ENCODE data around the gene SEMA3C. TPM values are rescaled to one million over a fixed set of nuclear protein-coding genes. Genes with fewer than 3 reads are reported as not detected.
A peak's percentile ranks its signal among the peaks of the same experiment; 100 is the strongest.

The SEMA3C gene
- total RNA-seq, 1 donor from 2014 or later = 148 TPM

DNA sequence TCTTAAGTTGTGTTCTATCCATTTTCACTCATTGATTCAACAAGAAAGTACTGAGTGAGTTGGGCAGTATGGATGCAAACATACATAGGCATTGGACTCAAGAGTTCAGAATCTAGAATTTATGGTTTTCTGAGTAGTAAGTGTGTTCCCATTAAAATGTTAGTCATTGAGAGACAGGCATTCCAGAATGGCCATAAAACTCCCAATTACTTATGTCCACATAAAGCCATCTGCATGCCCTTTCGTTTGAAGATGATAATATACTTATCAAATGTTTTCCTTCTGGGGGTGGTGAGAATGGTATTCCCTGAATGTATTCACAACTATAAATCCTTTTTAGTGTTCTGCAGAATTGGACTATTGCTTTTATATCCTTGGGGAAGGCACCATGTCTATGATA lies 148.8 kb downstream of the SEMA3C start:
- H3K36me3 ChIP-seq (ENCODE audit: insufficient read depth, low read length) = peaks cover 3% of the 10 kb centered on the region
- FAIRE-seq (no peak), DNase-seq (ENCODE audit: low read depth) (no peak)
- no peaks in the 10 kb centered on the region for H3K27me3 ChIP-seq (ENCODE audit: insufficient read depth, low read length)
- no peaks in the 10 kb centered on the region for H4K20me1 ChIP-seq (ENCODE audit: insufficient read depth, low read length)
- H3K9me3 ChIP-seq (ENCODE audit: insufficient read depth, low read depth, low read length) = no peaks in the 10 kb centered on the region
- no peaks in the 10 kb centered on the region for H3K27me3 Mint-ChIP-seq (ENCODE audit: low read depth, unreplicated experiment)
- TF ChIP-seq, protein P1, sequence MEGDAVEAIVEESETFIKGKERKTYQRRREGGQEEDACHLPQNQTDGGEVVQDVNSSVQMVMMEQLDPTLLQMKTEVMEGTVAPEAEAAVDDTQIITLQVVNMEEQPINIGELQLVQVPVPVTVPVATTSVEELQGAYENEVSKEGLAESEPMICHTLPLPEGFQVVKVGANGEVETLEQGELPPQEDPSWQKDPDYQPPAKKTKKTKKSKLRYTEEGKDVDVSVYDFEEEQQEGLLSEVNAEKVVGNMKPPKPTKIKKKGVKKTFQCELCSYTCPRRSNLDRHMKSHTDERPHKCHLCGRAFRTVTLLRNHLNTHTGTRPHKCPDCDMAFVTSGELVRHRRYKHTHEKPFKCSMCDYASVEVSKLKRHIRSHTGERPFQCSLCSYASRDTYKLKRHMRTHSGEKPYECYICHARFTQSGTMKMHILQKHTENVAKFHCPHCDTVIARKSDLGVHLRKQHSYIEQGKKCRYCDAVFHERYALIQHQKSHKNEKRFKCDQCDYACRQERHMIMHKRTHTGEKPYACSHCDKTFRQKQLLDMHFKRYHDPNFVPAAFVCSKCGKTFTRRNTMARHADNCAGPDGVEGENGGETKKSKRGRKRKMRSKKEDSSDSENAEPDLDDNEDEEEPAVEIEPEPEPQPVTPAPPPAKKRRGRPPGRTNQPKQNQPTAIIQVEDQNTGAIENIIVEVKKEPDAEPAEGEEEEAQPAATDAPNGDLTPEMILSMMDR (IDR thresholded peaks at IDR 0.05; ENCODE audit: insufficient read depth, low read depth, low read length) = no peak
- no peak for TF ChIP-seq EZH2 (IDR thresholded peaks at IDR 0.05; ENCODE audit: insufficient read depth, low read length)
- H3K4me1 ChIP-seq (ENCODE audit: insufficient read depth, low read length) = peaks cover 6% of the 10 kb centered on the region
- no peak overlapping the region for H2AFZ ChIP-seq (ENCODE audit: low read depth, low read length)
- no peaks in the 10 kb centered on the region for H3K79me2 ChIP-seq (ENCODE audit: insufficient read depth, low read length)
- peaks cover 17% of the 10 kb centered on the region for H3K36me3 Mint-ChIP-seq (ENCODE audit: low read depth, unreplicated experiment)
- H3K4me3 Mint-ChIP-seq (ENCODE audit: unreplicated experiment) = no peak overlapping the region
- H3K9me3 Mint-ChIP-seq (ENCODE audit: unreplicated experiment) = no peaks in the 10 kb centered on the region
- no peak overlapping the region for H3K9ac ChIP-seq (ENCODE audit: low read length)
- no peak overlapping the region for H3K4me3 ChIP-seq (ENCODE audit: insufficient read depth, low read depth, low read length)
- H3K27ac ChIP-seq (ENCODE audit: low read depth, low read length) = no peak overlapping the region
- no peak overlapping the region for H3K4me2 ChIP-seq (ENCODE audit: low read length)
- peaks cover 12% of the 10 kb centered on the region for H3K4me1 Mint-ChIP-seq (ENCODE audit: low read depth, unreplicated experiment)
- peak overlapping the region; percentile 12 for H3K27ac Mint-ChIP-seq (ENCODE audit: unreplicated experiment)

DNA sequence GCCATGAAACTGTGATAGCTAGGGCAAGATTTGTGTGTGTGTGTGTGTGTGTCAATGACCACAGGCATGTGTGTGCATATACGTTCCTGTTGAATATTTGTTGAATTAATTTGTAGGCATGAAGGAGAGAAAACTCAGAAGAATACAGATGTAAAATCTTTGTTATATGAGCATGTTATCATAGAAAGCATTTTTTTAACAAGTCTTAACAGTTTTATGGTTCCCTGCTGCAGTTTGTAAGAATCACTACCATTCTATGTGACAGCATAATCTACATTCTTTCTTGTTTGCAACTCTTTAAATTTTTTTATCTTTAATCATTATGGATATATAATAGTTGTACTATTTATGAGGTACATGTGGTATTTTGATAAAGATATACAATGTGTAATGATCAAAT lies 150.1 kb downstream of the SEMA3C start:
- Mint-ChIP-seq H3K4me3 (ENCODE audit: unreplicated experiment) (no peak overlapping the region), H3K9me3 (ENCODE audit: unreplicated experiment) (no peaks in the 10 kb centered on the region), H3K4me1 (ENCODE audit: low read depth, unreplicated experiment) (peaks cover 16% of the 10 kb centered on the region), H3K27ac (ENCODE audit: unreplicated experiment) (no peak overlapping the region), H3K27me3 (ENCODE audit: low read depth, unreplicated experiment) (no peaks in the 10 kb centered on the region), H3K36me3 (ENCODE audit: low read depth, unreplicated experiment) (peaks cover 17% of the 10 kb centered on the region)
- Histone ChIP-seq H4K20me1 (ENCODE audit: insufficient read depth, low read length) (no peaks in the 10 kb centered on the region), H3K79me2 (ENCODE audit: insufficient read depth, low read length) (no peaks in the 10 kb centered on the region), H3K36me3 (ENCODE audit: insufficient read depth, low read length) (peaks cover 6% of the 10 kb centered on the region), H3K4me1 (ENCODE audit: insufficient read depth, low read length) (peaks cover 6% of the 10 kb centered on the region), H3K4me2 (ENCODE audit: low read length) (no peak overlapping the region), H3K9ac (ENCODE audit: low read length) (no peak overlapping the region), H3K27me3 (ENCODE audit: insufficient read depth, low read length) (no peaks in the 10 kb centered on the region), H3K4me3 (ENCODE audit: insufficient read depth, low read depth, low read length) (no peak overlapping the region), H3K9me3 (ENCODE audit: insufficient read depth, low read depth, low read length) (no peaks in the 10 kb centered on the region), H2AFZ (ENCODE audit: low read depth, low read length) (no peak overlapping the region), H3K27ac (ENCODE audit: low read depth, low read length) (no peak overlapping the region)
- DNase-seq (ENCODE audit: low read depth) (no peak), FAIRE-seq (no peak)
- TF ChIP-seq EZH2 (IDR thresholded peaks at IDR 0.05; ENCODE audit: insufficient read depth, low read length) = no peak
- TF ChIP-seq, protein P1 (IDR thresholded peaks at IDR 0.05; ENCODE audit: insufficient read depth, low read depth, low read length) = no peak

DNA sequence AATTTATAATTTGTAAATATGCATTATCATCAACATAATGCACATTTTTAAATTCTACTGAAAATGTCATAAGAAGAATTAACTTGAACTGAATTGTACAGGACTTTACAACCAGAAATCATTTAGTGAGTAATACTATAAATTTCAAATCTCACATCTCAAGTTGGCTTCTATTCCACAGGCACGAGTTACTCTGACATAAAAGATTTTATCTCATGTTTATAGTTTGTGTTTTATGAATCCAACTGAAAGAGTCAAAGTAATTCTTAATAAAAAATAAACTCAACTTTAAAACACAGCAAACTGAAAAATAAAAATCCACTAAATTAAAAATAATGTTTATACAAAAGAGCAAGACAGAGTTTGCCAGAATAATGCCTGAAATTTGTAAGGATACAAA lies 151.2 kb downstream of the SEMA3C start:
- Histone ChIP-seq H3K9me3 (ENCODE audit: insufficient read depth, low read depth, low read length) (no peaks in the 10 kb centered on the region), H3K4me1 (ENCODE audit: insufficient read depth, low read length) (peaks cover 6% of the 10 kb centered on the region), H3K36me3 (ENCODE audit: insufficient read depth, low read length) (peaks cover 3% of the 10 kb centered on the region), H2AFZ (ENCODE audit: low read depth, low read length) (no peak overlapping the region), H4K20me1 (ENCODE audit: insufficient read depth, low read length) (no peaks in the 10 kb centered on the region), H3K4me3 (ENCODE audit: insufficient read depth, low read depth, low read length) (no peak overlapping the region), H3K4me2 (ENCODE audit: low read length) (no peak overlapping the region), H3K27me3 (ENCODE audit: insufficient read depth, low read length) (no peaks in the 10 kb centered on the region), H3K27ac (ENCODE audit: low read depth, low read length) (no peak overlapping the region), H3K9ac (ENCODE audit: low read length) (no peak overlapping the region), H3K79me2 (ENCODE audit: insufficient read depth, low read length) (no peaks in the 10 kb centered on the region)
- FAIRE-seq (no peak), DNase-seq (ENCODE audit: low read depth) (no peak)
- peaks cover 19% of the 10 kb centered on the region for H3K4me1 Mint-ChIP-seq (ENCODE audit: low read depth, unreplicated experiment)
- H3K9me3 Mint-ChIP-seq (ENCODE audit: unreplicated experiment) = no peaks in the 10 kb centered on the region
- no peak overlapping the region for H3K27ac Mint-ChIP-seq (ENCODE audit: unreplicated experiment)
- no peaks in the 10 kb centered on the region for H3K27me3 Mint-ChIP-seq (ENCODE audit: low read depth, unreplicated experiment)
- H3K36me3 Mint-ChIP-seq (ENCODE audit: low read depth, unreplicated experiment) = peaks cover 19% of the 10 kb centered on the region
- H3K4me3 Mint-ChIP-seq (ENCODE audit: unreplicated experiment) = no peak overlapping the region
- TF ChIP-seq, protein P1 (IDR thresholded peaks at IDR 0.05; ENCODE audit: insufficient read depth, low read depth, low read length) = no peak
- TF ChIP-seq EZH2 (IDR thresholded peaks at IDR 0.05; ENCODE audit: insufficient read depth, low read length) = no peak
